A549 (cell line): ENCODE results near the gene LRRIQ3. TPM values are rescaled to one million over a fixed set of nuclear protein-coding genes. Genes with fewer than 3 reads are reported as not detected.

Experiments used
- ATAC-seq, 2 experiments: fragments of 200-7000 bp in 1 of 2; fragments of >200 bp in 1 of 2; cut with Nextera tagmentation in 1 of 2; cut with Tn5 transposase in 1 of 2; 3 replicates each; pipeline versions ENCODE4 v1.8.0 to v1.9.1; 2018 to 2020; ENCODE audit warnings: mild to moderate bottlenecking in 1 of 2, moderate library complexity in 1 of 2
- CTCF ChIA-PET: fragments of 300-600 bp; sonication (Branson Sonifier 250); formaldehyde crosslinking; extraction: SDS; loops from one replicate; lab custom pipeline; 2021; ENCODE audit warnings: antibody characterized with exemption, inconsistent platforms; lab: Yijun Ruan, JAX
- POLR2A ChIA-PET: fragments of 350-600 bp; formaldehyde crosslinking; extraction: SDS; loops from one replicate; lab custom pipeline; 2021; ENCODE audit warnings: antibody characterized with exemption, inconsistent platforms; lab: Yijun Ruan, JAX
- DNase-seq, 2 experiments: peaks; one replicate each; pipeline versions ENCODE4 v3.0.0 to v3.0.0-alpha.2; 2011 to 2016; ENCODE audit warnings: low read depth in 1 of 2, low spot score in 1 of 2
- FAIRE-seq: peaks from 2 replicates; lab custom pipeline; 2011; peaks lifted over from hg19 to GRCh38; lab: Jason Lieb, UNC
- H3K27ac ChIP-seq, 2 experiments: fragments of >200 bp; sonication (Bioruptor Twin); formaldehyde crosslinking; 3 replicates each; pipeline ENCODE4 v1.5.1; 2016 to 2017
- H3K4me1 ChIP-seq: fragments of >200 bp; sonication (Bioruptor Twin); formaldehyde crosslinking; 3 replicates; pipeline ENCODE4 v1.6.1; 2016
- H3K4me2 ChIP-seq: fragments of >200 bp; sonication (Bioruptor Twin); formaldehyde crosslinking; 3 replicates; pipeline ENCODE4 v1.6.1; 2016
- H3K4me3 ChIP-seq: fragments of >200 bp; sonication (Bioruptor Twin); formaldehyde crosslinking; 3 replicates; pipeline ENCODE4 v1.5.1; 2016
- H3K9me3 ChIP-seq: fragments of >200 bp; sonication (Bioruptor Twin); formaldehyde crosslinking; 3 replicates; pipeline ENCODE4 v1.6.1; 2016
- CEBPB ChIP-seq, 2 experiments: fragments of >200 bp in 1 of 2; sonication (Bioruptor Twin) in 1 of 2; formaldehyde crosslinking in 1 of 2; IDR thresholded peaks; 2 replicates each; pipeline ENCODE4 v1.6.1; 2012 to 2016
- EP300 ChIP-seq, 2 experiments: fragments of >200 bp; sonication (Bioruptor Twin); formaldehyde crosslinking; IDR thresholded peaks; 2 replicates in 1 of 2; 3 replicates in 1 of 2; pipeline ENCODE4 v1.6.1; 2016 to 2017
- ESRRA ChIP-seq: fragments of 150-350 bp; IDR thresholded peaks from 2 replicates; pipeline ENCODE4 v1.6.1; 2014; ENCODE audit warnings: mild to moderate bottlenecking, low read length, borderline replicate concordance
- FOXS1 ChIP-seq: fragments of 250-450 bp; sonication (Bioruptor Pico); IDR thresholded peaks from 2 replicates; pipeline ENCODE4 v1.5.0; 2020; ENCODE audit warnings: mild to moderate bottlenecking, moderate library complexity
- HDAC2 ChIP-seq: fragments of 200-600 bp; sonication (generic); IDR thresholded peaks from 2 replicates; pipeline ENCODE4 v1.6.1; 2016
- HEYL ChIP-seq: fragments of 250-450 bp; sonication (Bioruptor Pico); IDR thresholded peaks from 2 replicates; pipeline ENCODE4 v1.8.0; 2021; ENCODE audit warnings: mild to moderate bottlenecking, moderate library complexity
- HOXB13 ChIP-seq: fragments of 250-450 bp; sonication (Bioruptor Pico); IDR thresholded peaks from 2 replicates; pipeline ENCODE4 v1.5.0; 2020; ENCODE audit warnings: low read depth, mild to moderate bottlenecking, moderate library complexity
- HOXB5 ChIP-seq: fragments of 250-450 bp; sonication (Bioruptor Pico); IDR thresholded peaks from 2 replicates; pipeline ENCODE4 v1.5.0; 2020; ENCODE audit warnings: mild to moderate bottlenecking, moderate library complexity
- JUN ChIP-seq, 2 experiments: fragments of >200 bp; sonication (Bioruptor Twin); formaldehyde crosslinking; IDR thresholded peaks; 2 replicates in 1 of 2; 3 replicates in 1 of 2; pipeline ENCODE4 v1.6.1; 2016 to 2017
- MYC ChIP-seq: IDR thresholded peaks from 2 replicates; pipeline ENCODE4 v1.6.1; 2012; ENCODE audit warnings: mild to moderate bottlenecking, inconsistent platforms, low read length, improper control_type of control experiment, borderline replicate concordance
- NR3C1 ChIP-seq: fragments of >200 bp; sonication (Bioruptor Twin); formaldehyde crosslinking; IDR thresholded peaks from 3 replicates; pipeline ENCODE4 v1.6.1; 2017
- PHF8 ChIP-seq: fragments of 200-600 bp; sonication (generic); IDR thresholded peaks from 2 replicates; pipeline ENCODE4 v1.6.1; 2016; ENCODE audit warnings: low read depth, mild to moderate bottlenecking, antibody characterized with exemption, moderate library complexity, borderline replicate concordance
- POLR2AphosphoS2 ChIP-seq: conservative IDR thresholded peaks from 2 replicates; pipeline ENCODE4 v1.6.1; 2012; ENCODE audit warnings: low read length, improper control_type of control experiment, inconsistent platforms
- RARB ChIP-seq: fragments of 250-450 bp; sonication (Bioruptor Pico); IDR thresholded peaks from 2 replicates; pipeline ENCODE4 v1.8.0; 2021; ENCODE audit warnings: mild to moderate bottlenecking, moderate library complexity
- RCOR1 ChIP-seq: fragments of 150-350 bp; IDR thresholded peaks from 2 replicates; pipeline ENCODE4 v1.6.1; 2014; ENCODE audit warnings: antibody characterized with exemption, low read length, low read depth
- RFX5 ChIP-seq: fragments of 450-650 bp; IDR thresholded peaks from 2 replicates; pipeline ENCODE4 v1.7.1; 2014; ENCODE audit warnings: antibody characterized with exemption, mild to moderate bottlenecking, moderate library complexity
- TFCP2L1 ChIP-seq: fragments of 250-450 bp; sonication (Bioruptor Pico); IDR thresholded peaks from 2 replicates; pipeline ENCODE4 v1.5.0; 2021; ENCODE audit warnings: mild to moderate bottlenecking
- TP53 ChIP-seq: fragments of 250-450 bp; sonication (Bioruptor Pico); IDR thresholded peaks from 2 replicates; pipeline ENCODE4 v1.5.0; 2021; ENCODE audit warnings: mild to moderate bottlenecking, moderate library complexity
- ZC3H11A ChIP-seq: fragments of 450-650 bp; IDR thresholded peaks from 2 replicates; pipeline ENCODE4 v1.6.1; 2014; ENCODE audit warnings: antibody characterized with exemption, mild to moderate bottlenecking
- ZFP36 ChIP-seq: fragments of 450-650 bp; IDR thresholded peaks from 2 replicates; pipeline ENCODE4 v1.6.1; 2014; ENCODE audit warnings: borderline replicate concordance; ENCODE audit not compliant: partially characterized antibody
- ZNF302 ChIP-seq: fragments of 250-450 bp; sonication (Bioruptor Pico); IDR thresholded peaks from 2 replicates; pipeline ENCODE4 v1.9.0; 2021; ENCODE audit warnings: inconsistent platforms, mild to moderate bottlenecking, moderate library complexity
- ZSCAN20 ChIP-seq: fragments of 250-450 bp; sonication (Bioruptor Pico); IDR thresholded peaks from 2 replicates; pipeline ENCODE4 v1.8.0; 2022; ENCODE audit warnings: mild to moderate bottlenecking, moderate library complexity
- WGBS: methylation state at CpG from one replicate; pipeline ENCODE4 v1.1.6; 2017; ENCODE audit errors: missing lambda C conversion rate; 5-methylcytosine and 5-hydroxymethylcytosine counted together
- polyA plus RNA-seq, 4 experiments: library from polyadenylated mRNA; depleted of rRNA in 3 of 4; stranded (reverse); fragments of >200 nt; fragmentation: RNase III in 1 of 4; extraction: RNeasy Plus Mini Kit Qiagen cat#74134 plus additional on column Dnase treatment in 1 of 4; gene quantifications; 2 replicates in 3 of 4; 3 replicates in 1 of 4; pipeline ENCODE4 v1.2.3, GENCODE V29; 2011 to 2017
- TF ChIP-seq, protein P1 (sequence below): fragments of >200 bp; sonication (Bioruptor Twin); formaldehyde crosslinking; IDR thresholded peaks from 2 replicates; pipeline ENCODE4 v1.6.1; 2016
- TF ChIP-seq, protein P2 (sequence below): fragments of >200 bp; sonication (Bioruptor Twin); formaldehyde crosslinking; IDR thresholded peaks from 3 replicates; pipeline ENCODE4 v1.5.1; 2016
- TF ChIP-seq, protein P3 (sequence below): IDR thresholded peaks from 2 replicates; pipeline ENCODE4 v1.6.1; 2012
- TF ChIP-seq, protein P4 (sequence below): fragments of 150-350 bp; IDR thresholded peaks from 2 replicates; pipeline ENCODE4 v1.6.1; 2014; ENCODE audit warnings: low read depth, mild to moderate bottlenecking, low read length

The LRRIQ3 gene
- polyA plus RNA-seq, 2 of the 4 experiments (the other 2 are of a cell fraction): 2.4 to 3.9 TPM

DNA sequence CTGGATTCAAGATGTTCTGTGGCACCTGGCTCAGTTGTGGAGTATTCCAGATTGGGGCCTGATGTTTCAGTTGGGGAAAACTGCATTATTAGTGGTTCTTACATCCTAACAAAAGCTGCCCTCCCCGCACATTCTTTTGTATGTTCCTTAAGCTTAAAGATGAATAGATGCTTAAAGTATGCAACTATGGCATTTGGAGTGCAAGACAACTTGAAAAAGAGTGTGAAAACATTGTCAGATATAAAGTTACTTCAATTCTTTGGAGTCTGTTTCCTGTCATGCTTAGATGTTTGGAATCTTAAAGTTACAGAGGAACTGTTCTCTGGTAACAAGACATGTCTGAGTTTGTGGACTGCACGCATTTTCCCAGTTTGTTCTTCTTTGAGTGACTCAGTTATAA is 7.3 kb upstream of the LRRIQ3 start:
- H3K4me2 ChIP-seq: no peak overlapping the region
- DNase-seq (no peak), FAIRE-seq (no peak), ATAC-seq (no peak)
- ChIA-PET CTCF (no interaction called here), POLR2A (no interaction called here)
- H3K4me3 ChIP-seq: no peak overlapping the region
- H3K27ac ChIP-seq: no peak overlapping the region
- H3K4me1 ChIP-seq: no peaks in the 10 kb centered on the region
- TF ChIP-seq ZFP36: no peak
- no peak for TF ChIP-seq HEYL
- TF ChIP-seq RFX5: no peak
- no peak for TF ChIP-seq ESRRA
- TF ChIP-seq RCOR1: no peak
- no peak for TF ChIP-seq POLR2AphosphoS2
- TF ChIP-seq PHF8: no peak
- no peak for TF ChIP-seq EP300 (IDR thresholded peaks at IDR 0.05)
- no peak for TF ChIP-seq ZNF302 (CRISPR knock-in tag)
- no peak for TF ChIP-seq TFCP2L1 (CRISPR knock-in tag)
- no peak for TF ChIP-seq CEBPB (IDR thresholded peaks at IDR 0.05)
- no peak for TF ChIP-seq ZC3H11A
- TF ChIP-seq FOXS1 (CRISPR knock-in tag): no peak
- no peak for TF ChIP-seq RARB (CRISPR knock-in tag)
- TF ChIP-seq, protein P1, sequence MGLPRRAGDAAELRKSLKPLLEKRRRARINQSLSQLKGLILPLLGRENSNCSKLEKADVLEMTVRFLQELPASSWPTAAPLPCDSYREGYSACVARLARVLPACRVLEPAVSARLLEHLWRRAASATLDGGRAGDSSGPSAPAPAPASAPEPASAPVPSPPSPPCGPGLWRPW: no peak
- no peak for TF ChIP-seq JUN (IDR thresholded peaks at IDR 0.05)
- TF ChIP-seq HOXB5 (CRISPR knock-in tag): no peak
- TF ChIP-seq, protein P2, sequence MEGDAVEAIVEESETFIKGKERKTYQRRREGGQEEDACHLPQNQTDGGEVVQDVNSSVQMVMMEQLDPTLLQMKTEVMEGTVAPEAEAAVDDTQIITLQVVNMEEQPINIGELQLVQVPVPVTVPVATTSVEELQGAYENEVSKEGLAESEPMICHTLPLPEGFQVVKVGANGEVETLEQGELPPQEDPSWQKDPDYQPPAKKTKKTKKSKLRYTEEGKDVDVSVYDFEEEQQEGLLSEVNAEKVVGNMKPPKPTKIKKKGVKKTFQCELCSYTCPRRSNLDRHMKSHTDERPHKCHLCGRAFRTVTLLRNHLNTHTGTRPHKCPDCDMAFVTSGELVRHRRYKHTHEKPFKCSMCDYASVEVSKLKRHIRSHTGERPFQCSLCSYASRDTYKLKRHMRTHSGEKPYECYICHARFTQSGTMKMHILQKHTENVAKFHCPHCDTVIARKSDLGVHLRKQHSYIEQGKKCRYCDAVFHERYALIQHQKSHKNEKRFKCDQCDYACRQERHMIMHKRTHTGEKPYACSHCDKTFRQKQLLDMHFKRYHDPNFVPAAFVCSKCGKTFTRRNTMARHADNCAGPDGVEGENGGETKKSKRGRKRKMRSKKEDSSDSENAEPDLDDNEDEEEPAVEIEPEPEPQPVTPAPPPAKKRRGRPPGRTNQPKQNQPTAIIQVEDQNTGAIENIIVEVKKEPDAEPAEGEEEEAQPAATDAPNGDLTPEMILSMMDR: no peak
- 84% methylated on average over 2 of the region's 2 CpGs for WGBS
- no peaks in the 10 kb centered on the region for H3K9me3 ChIP-seq

DNA sequence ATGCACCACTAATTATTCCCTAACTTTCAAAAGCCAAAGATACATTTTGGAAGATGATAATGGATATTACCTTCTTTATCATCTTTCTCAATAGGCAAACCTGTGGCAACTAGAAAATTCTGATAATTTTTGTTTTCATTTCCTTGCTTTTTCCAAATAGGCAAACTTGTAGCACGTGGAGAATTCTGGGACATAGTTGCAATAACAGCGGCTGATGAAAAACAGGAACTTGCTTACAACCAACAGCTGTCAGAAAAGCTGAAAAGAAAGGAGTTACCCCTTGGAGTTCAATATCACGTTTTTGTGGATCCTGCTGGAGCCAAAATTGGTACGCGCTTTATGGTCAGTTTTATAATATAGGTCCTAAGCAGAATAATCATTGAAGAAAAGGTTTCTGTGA is 1.5 kb upstream of the LRRIQ3 start:
- H3K9me3 ChIP-seq: no peaks in the 10 kb centered on the region

More for the DNA sequence above, 1.5 kb upstream of the LRRIQ3 start:
- no peak for TF ChIP-seq TP53 (CRISPR knock-in tag)
- TF ChIP-seq, protein P3, sequence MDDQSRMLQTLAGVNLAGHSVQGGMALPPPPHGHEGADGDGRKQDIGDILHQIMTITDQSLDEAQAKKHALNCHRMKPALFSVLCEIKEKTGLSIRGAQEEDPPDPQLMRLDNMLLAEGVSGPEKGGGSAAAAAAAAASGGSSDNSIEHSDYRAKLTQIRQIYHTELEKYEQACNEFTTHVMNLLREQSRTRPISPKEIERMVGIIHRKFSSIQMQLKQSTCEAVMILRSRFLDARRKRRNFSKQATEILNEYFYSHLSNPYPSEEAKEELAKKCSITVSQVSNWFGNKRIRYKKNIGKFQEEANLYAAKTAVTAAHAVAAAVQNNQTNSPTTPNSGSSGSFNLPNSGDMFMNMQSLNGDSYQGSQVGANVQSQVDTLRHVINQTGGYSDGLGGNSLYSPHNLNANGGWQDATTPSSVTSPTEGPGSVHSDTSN: no peak
- TF ChIP-seq ESRRA: no peak
- TF ChIP-seq HOXB5 (CRISPR knock-in tag): no peak
- no peak for TF ChIP-seq MYC
- TF ChIP-seq, protein P4, sequence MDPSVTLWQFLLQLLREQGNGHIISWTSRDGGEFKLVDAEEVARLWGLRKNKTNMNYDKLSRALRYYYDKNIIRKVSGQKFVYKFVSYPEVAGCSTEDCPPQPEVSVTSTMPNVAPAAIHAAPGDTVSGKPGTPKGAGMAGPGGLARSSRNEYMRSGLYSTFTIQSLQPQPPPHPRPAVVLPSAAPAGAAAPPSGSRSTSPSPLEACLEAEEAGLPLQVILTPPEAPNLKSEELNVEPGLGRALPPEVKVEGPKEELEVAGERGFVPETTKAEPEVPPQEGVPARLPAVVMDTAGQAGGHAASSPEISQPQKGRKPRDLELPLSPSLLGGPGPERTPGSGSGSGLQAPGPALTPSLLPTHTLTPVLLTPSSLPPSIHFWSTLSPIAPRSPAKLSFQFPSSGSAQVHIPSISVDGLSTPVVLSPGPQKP: no peak
- TF ChIP-seq ZSCAN20 (CRISPR knock-in tag): no peak
- no peak for TF ChIP-seq HOXB13 (CRISPR knock-in tag)
- TF ChIP-seq FOXS1 (CRISPR knock-in tag): no peak
- no peak for TF ChIP-seq HDAC2
- no peak for TF ChIP-seq NR3C1
- Histone ChIP-seq H3K27ac (no peak overlapping the region), H3K4me1 (peaks cover 6% of the 10 kb centered on the region; the same call in 1 of the 3 replicates), H3K4me2 (peak overlapping the region; percentile 77), H3K4me3 (no peak overlapping the region)
- ChIA-PET POLR2A (no interaction called here), CTCF (no interaction called here)
- 92% methylated on average over 5 of the region's 5 CpGs for WGBS
- ATAC-seq: no peak
- no peak for FAIRE-seq
- no peak for DNase-seq
